Testis (tissue), 2 donors: Measurements from ENCODE around the gene NCAM1.

Source experiments
- POLR2A ChIP-seq: fragments of 450-650 bp; IDR thresholded peaks from one replicate; pipeline ENCODE4 v1.6.1; 2017; ENCODE audit warnings: antibody characterized with exemption, mild to moderate bottlenecking, moderate library complexity
- TF ChIP-seq, protein P1 (sequence below), 3 experiments: fragments of 450-650 bp in 2 of 3; fragments of 200-600 bp in 1 of 3; sonication (generic) in 1 of 3; IDR thresholded peaks; one replicate each; pipeline ENCODE4 v1.5.1; 2016 to 2019; ENCODE audit warnings: antibody characterized with exemption in 3 of 3, mild to moderate bottlenecking in 2 of 3, moderate library complexity in 1 of 3

DNA sequence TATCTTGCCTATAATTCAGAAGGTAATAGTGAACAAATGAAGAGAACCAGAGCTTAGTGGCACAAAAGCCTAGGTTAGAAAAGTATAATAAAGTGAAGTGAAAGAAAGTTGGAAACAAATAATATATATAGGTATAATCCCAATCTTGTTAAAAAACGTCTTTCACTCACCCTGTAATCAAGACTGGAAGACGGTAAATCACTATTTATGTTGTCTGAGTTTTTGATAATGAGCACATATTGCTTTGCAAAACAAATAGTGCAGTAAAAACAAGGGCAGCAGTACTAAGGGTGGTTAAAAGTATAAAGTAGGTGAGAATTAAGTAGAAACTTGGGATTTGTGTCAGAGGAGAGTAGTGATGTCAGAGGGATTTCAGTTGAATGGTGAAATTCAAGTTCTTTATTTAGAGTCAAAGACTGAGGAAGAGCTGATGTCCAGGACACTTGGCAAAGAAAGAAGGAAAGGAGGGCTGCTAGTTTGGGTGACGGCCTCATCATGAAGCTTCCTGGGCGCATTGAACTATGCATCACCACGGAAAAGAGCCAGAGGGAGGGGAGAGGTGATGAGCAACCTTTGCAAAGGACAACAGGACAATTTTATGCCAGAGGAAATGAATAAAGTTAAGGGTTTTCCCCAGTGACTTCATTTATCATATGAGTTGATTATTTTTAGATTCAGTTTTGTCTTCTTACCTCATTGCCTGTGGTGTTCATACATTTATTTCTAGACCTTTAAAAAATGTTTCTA is 11.4 kb downstream of the NCAM1 start:
- TF ChIP-seq POLR2A: no peak
- TF ChIP-seq, protein P1, sequence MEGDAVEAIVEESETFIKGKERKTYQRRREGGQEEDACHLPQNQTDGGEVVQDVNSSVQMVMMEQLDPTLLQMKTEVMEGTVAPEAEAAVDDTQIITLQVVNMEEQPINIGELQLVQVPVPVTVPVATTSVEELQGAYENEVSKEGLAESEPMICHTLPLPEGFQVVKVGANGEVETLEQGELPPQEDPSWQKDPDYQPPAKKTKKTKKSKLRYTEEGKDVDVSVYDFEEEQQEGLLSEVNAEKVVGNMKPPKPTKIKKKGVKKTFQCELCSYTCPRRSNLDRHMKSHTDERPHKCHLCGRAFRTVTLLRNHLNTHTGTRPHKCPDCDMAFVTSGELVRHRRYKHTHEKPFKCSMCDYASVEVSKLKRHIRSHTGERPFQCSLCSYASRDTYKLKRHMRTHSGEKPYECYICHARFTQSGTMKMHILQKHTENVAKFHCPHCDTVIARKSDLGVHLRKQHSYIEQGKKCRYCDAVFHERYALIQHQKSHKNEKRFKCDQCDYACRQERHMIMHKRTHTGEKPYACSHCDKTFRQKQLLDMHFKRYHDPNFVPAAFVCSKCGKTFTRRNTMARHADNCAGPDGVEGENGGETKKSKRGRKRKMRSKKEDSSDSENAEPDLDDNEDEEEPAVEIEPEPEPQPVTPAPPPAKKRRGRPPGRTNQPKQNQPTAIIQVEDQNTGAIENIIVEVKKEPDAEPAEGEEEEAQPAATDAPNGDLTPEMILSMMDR (IDR thresholded peaks at IDR 0.05): no peak
